ENCODE data around the gene SSMEM1. TPM values are rescaled to one million over a fixed set of nuclear protein-coding genes. Genes with fewer than 3 reads are reported as not detected.
"Not testable (repeated sequence)": the region's sequence is repeated elsewhere in the genome, so short reads cannot be mapped to it uniquely, and the experiment has no call there.

Gene SSMEM1
- not detected for total RNA-seq
- not detected for polyA plus RNA-seq
- 0 to 0.07 (median 0) reads per million in 6 experiments for total RNA-seq

GRCh38 chr7:130207642-130208041 lies at the start of gene SSMEM1:
SSMEM1 (plus strand) TSS chr7:130207860; CDS start chr7:130207911, 51 bp downstream.
- POLR2A ChIA-PET: no interaction called here
- H3K27me3 Mint-ChIP-seq: peaks cover 0 to 6% (median 3%) of the 10 kb centered on the region in 5 donors
- no peak for DNase-seq
- H3K4me3 Mint-ChIP-seq: peak within 1 kb of the TSS in 4 of 10 donors; percentile 36 to 52 (median 41)
- H3K27ac Mint-ChIP-seq: no peak within 1 kb of the TSS
- peaks cover 10 to 23% (median 22%) of the 10 kb centered on the region in 4 donors for H3K4me1 Mint-ChIP-seq
- H3K36me3 Mint-ChIP-seq: peaks cover under 1 to 10% (median 5%) of the 10 kb centered on the region in 3 donors
- ATAC-seq: no peak
- H3K9me3 Mint-ChIP-seq: no peaks in the 10 kb centered on the region

GRCh38 chr7:130160023-130160422 lies 47.6 kb upstream of the SSMEM1 start:
- Mint-ChIP-seq H3K4me1 (no peaks in the 10 kb centered on the region), H3K27ac (no peak overlapping the region), H3K27me3 (peaks cover 0 to 13% (median 1%) of the 10 kb centered on the region in 5 donors), H3K36me3 (peaks cover 34 to 66% (median 63%) of the 10 kb centered on the region in 3 donors), H3K9me3 (peaks cover 1 to 44% (median 9%) of the 10 kb centered on the region in 9 donors), H3K4me3 (no peak overlapping the region)
- POLR2A ChIA-PET: no interaction called here
- DNase-seq: no peak
- ATAC-seq: no peak

GRCh38 chr7:130160455-130160854 lies 47.2 kb upstream of the SSMEM1 start:
- peaks cover 1 to 42% (median 9%) of the 10 kb centered on the region in 9 donors for H3K9me3 Mint-ChIP-seq
- no peaks in the 10 kb centered on the region for H3K4me1 Mint-ChIP-seq
- no peak overlapping the region for H3K27ac Mint-ChIP-seq
- DNase-seq: no peak
- POLR2A ChIA-PET: interaction anchor here (0.5 kb wide), 1 partner anchor 156 kb away, joined by 4 read pairs; no protein-coding TSS in a partner anchor
- H3K4me3 Mint-ChIP-seq: no peak overlapping the region
- peaks cover 34 to 71% (median 65%) of the 10 kb centered on the region in 3 donors for H3K36me3 Mint-ChIP-seq
- peaks cover 0 to 11% (median 1%) of the 10 kb centered on the region in 5 donors for H3K27me3 Mint-ChIP-seq
- ATAC-seq: no peak

- DNase-seq (no peak), ATAC-seq (no peak)
- Mint-ChIP-seq H3K9me3 (peaks cover 1 to 29% (median 8%) of the 10 kb centered on the region in 9 donors), H3K4me1 (no peaks in the 10 kb centered on the region), H3K27me3 (peaks cover 0 to 2% (median 0%) of the 10 kb centered on the region in 5 donors), H3K27ac (peak overlapping the region in 1 of 10 donors; percentile 79), H3K4me3 (no peak overlapping the region), H3K36me3 (peaks cover 34 to 86% (median 66%) of the 10 kb centered on the region in 3 donors)
- POLR2A ChIA-PET: no interaction called here
Measured at GRCh38 chr7:130162196-130162595, 45.5 kb upstream of the SSMEM1 start.

- Mint-ChIP-seq H3K27me3 (no peaks in the 10 kb centered on the region), H3K9me3 (no peaks in the 10 kb centered on the region), H3K4me3 (no peak overlapping the region), H3K27ac (no peak overlapping the region), H3K36me3 (peaks cover 0 to 85% (median 40%) of the 10 kb centered on the region in 3 donors), H3K4me1 (peaks cover 0 to 4% (median 0%) of the 10 kb centered on the region in 4 donors)
- no peak for ATAC-seq
- POLR2A ChIA-PET: no interaction called here
- no peak for DNase-seq
Measured at GRCh38 chr7:130174237-130174959, 33.3 kb upstream of the SSMEM1 start.

GRCh38 chr7:130178251-130178650 lies 29.4 kb upstream of the SSMEM1 start:
- Mint-ChIP-seq H3K36me3 (peaks cover 4 to 89% (median 38%) of the 10 kb centered on the region in 3 donors), H3K4me1 (peaks cover 0 to 4% (median 0%) of the 10 kb centered on the region in 4 donors), H3K27me3 (no peaks in the 10 kb centered on the region), H3K27ac (no peak overlapping the region), H3K9me3 (no peaks in the 10 kb centered on the region), H3K4me3 (no peak overlapping the region)
- ATAC-seq (no peak), DNase-seq (no peak)
- POLR2A ChIA-PET: no interaction called here

GRCh38 chr7:130179631-130180030 lies 28.0 kb upstream of the SSMEM1 start:
- Mint-ChIP-seq H3K36me3 (peaks cover 8 to 92% (median 34%) of the 10 kb centered on the region in 3 donors), H3K9me3 (no peaks in the 10 kb centered on the region), H3K27ac (peak overlapping the region in 1 of 10 donors; percentile 15), H3K4me1 (peaks cover 0 to 4% (median 0%) of the 10 kb centered on the region in 4 donors), H3K27me3 (no peaks in the 10 kb centered on the region), H3K4me3 (no peak overlapping the region)
- ATAC-seq (no peak), DNase-seq (no peak)
- POLR2A ChIA-PET: no interaction called here

- POLR2A ChIA-PET: no interaction called here
- Mint-ChIP-seq H3K4me3 (no peak overlapping the region), H3K27me3 (no peaks in the 10 kb centered on the region)
Measured at GRCh38 chr7:130180571-130181262, 26.9 kb upstream of the SSMEM1 start.

GRCh38 chr7:130181263-130181605 lies 26.4 kb upstream of the SSMEM1 start:
- H3K9me3 Mint-ChIP-seq: no peaks in the 10 kb centered on the region
- no peak overlapping the region for H3K4me3 Mint-ChIP-seq
- H3K36me3 Mint-ChIP-seq: peaks cover 8 to 88% (median 35%) of the 10 kb centered on the region in 3 donors
- H3K27ac Mint-ChIP-seq: peak overlapping the region in 1 of 10 donors; percentile 3
- peaks cover 0 to 4% (median 0%) of the 10 kb centered on the region in 4 donors for H3K4me1 Mint-ChIP-seq
- DNase-seq: no peak
- H3K27me3 Mint-ChIP-seq: no peaks in the 10 kb centered on the region
- POLR2A ChIA-PET: no interaction called here
- no peak for ATAC-seq

More at GRCh38 chr7:130180571-130181262, 26.9 kb upstream of the SSMEM1 start:
- DNase-seq: no peak
- Mint-ChIP-seq H3K27ac (no peak overlapping the region), H3K4me1 (peaks cover 0 to 4% (median 0%) of the 10 kb centered on the region in 4 donors), H3K36me3 (peaks cover 8 to 91% (median 35%) of the 10 kb centered on the region in 3 donors), H3K9me3 (no peaks in the 10 kb centered on the region)
- no peak for ATAC-seq

GRCh38 chr7:130182990-130183389 lies 24.7 kb upstream of the SSMEM1 start:
- Mint-ChIP-seq H3K4me1 (peaks cover 0 to 6% (median 5%) of the 10 kb centered on the region in 4 donors), H3K4me3 (no peak overlapping the region), H3K9me3 (no peaks in the 10 kb centered on the region), H3K27ac (no peak overlapping the region), H3K27me3 (no peaks in the 10 kb centered on the region), H3K36me3 (peaks cover 8 to 86% (median 33%) of the 10 kb centered on the region in 3 donors)
- POLR2A ChIA-PET: no interaction called here
- ATAC-seq (no peak), DNase-seq (no peak)

- H3K9me3 Mint-ChIP-seq, ATAC-seq, H3K4me3 Mint-ChIP-seq, H3K4me1 Mint-ChIP-seq, DNase-seq, H3K27me3 Mint-ChIP-seq, H3K27ac Mint-ChIP-seq, POLR2A ChIA-PET: not testable (repeated sequence)
- peaks cover 8 to 85% (median 26%) of the 10 kb centered on the region in 3 donors for H3K36me3 Mint-ChIP-seq
Measured at GRCh38 chr7:130184349-130184748, 23.3 kb upstream of the SSMEM1 start.

- no peak overlapping the region for H3K4me3 Mint-ChIP-seq
- H3K36me3 Mint-ChIP-seq: peaks cover 8 to 83% (median 16%) of the 10 kb centered on the region in 3 donors
- H3K27ac Mint-ChIP-seq: peak overlapping the region in 2 of 10 donors; percentile 30 to 46
- no peaks in the 10 kb centered on the region for H3K27me3 Mint-ChIP-seq
- DNase-seq: no peak
- ATAC-seq: no peak
- H3K9me3 Mint-ChIP-seq: no peaks in the 10 kb centered on the region
- POLR2A ChIA-PET: interaction anchor here (0.7 to 1.2 kb wide), 2 partner anchors 12 to 46 kb away, joined by 3 read pairs; no protein-coding TSS in a partner anchor
- peaks cover 0 to 10% (median 5%) of the 10 kb centered on the region in 4 donors for H3K4me1 Mint-ChIP-seq
Measured at GRCh38 chr7:130187360-130187759, 20.3 kb upstream of the SSMEM1 start.

GRCh38 chr7:130189343-130189742 lies 18.3 kb upstream of the SSMEM1 start:
- DNase-seq (no peak), ATAC-seq (no peak)
- H3K4me3 Mint-ChIP-seq: no peak overlapping the region
- POLR2A ChIA-PET: no interaction called here
- no peaks in the 10 kb centered on the region for H3K9me3 Mint-ChIP-seq
- H3K27ac Mint-ChIP-seq: no peak overlapping the region
- H3K36me3 Mint-ChIP-seq: peaks cover 0 to 81% (median 20%) of the 10 kb centered on the region in 3 donors
- H3K4me1 Mint-ChIP-seq: peaks cover 0 to 10% (median 5%) of the 10 kb centered on the region in 4 donors
- H3K27me3 Mint-ChIP-seq: no peaks in the 10 kb centered on the region

All from naive thymus-derived CD8-positive, alpha-beta T cell (primary cell).